Measurements from ENCODE around the gene UBE2J2.

GRCh38 chr1:1241588-1242219 is 31.9 kb downstream of the UBE2J2 start:
- no peak for TF ChIP-seq FOS (IDR thresholded peaks at IDR 0.05; ENCODE audit: low read depth, low read length)
- TF ChIP-seq, protein P1, sequence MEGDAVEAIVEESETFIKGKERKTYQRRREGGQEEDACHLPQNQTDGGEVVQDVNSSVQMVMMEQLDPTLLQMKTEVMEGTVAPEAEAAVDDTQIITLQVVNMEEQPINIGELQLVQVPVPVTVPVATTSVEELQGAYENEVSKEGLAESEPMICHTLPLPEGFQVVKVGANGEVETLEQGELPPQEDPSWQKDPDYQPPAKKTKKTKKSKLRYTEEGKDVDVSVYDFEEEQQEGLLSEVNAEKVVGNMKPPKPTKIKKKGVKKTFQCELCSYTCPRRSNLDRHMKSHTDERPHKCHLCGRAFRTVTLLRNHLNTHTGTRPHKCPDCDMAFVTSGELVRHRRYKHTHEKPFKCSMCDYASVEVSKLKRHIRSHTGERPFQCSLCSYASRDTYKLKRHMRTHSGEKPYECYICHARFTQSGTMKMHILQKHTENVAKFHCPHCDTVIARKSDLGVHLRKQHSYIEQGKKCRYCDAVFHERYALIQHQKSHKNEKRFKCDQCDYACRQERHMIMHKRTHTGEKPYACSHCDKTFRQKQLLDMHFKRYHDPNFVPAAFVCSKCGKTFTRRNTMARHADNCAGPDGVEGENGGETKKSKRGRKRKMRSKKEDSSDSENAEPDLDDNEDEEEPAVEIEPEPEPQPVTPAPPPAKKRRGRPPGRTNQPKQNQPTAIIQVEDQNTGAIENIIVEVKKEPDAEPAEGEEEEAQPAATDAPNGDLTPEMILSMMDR (conservative IDR thresholded peaks at IDR 0.05; ENCODE audit: low read depth, low read length), result no peak
- no peak for TF ChIP-seq POLR2A (IDR thresholded peaks at IDR 0.05; ENCODE audit: low read depth, low read length)
- no peak for TF ChIP-seq CEBPB (IDR thresholded peaks at IDR 0.05; ENCODE audit: low read depth, low read length)
- TF ChIP-seq CHD1 (IDR thresholded peaks at IDR 0.05; ENCODE audit: low read depth, low read length), result no peak
- no peak for TF ChIP-seq SMC3 (IDR thresholded peaks at IDR 0.05; ENCODE audit: low read depth, low read length)
- no peak for TF ChIP-seq ELK1 (IDR thresholded peaks at IDR 0.05; ENCODE audit: borderline replicate concordance, low read depth, low read length)
- TF ChIP-seq MXI1 (IDR thresholded peaks at IDR 0.05; ENCODE audit: borderline replicate concordance, low read depth, low read length), result no peak
- TF ChIP-seq RFX5 (IDR thresholded peaks at IDR 0.05; ENCODE audit: low read depth, low read length), result no peak
- no peak for TF ChIP-seq USF2 (IDR thresholded peaks at IDR 0.05; ENCODE audit: low read depth, low read length)
- TF ChIP-seq RAD21 (IDR thresholded peaks at IDR 0.05; ENCODE audit: low read length), result no peak
- no peak for TF ChIP-seq MAFK (IDR thresholded peaks at IDR 0.05; ENCODE audit: low read depth, low read length)
- no peak for TF ChIP-seq MAZ (IDR thresholded peaks at IDR 0.05; ENCODE audit: borderline replicate concordance, low read depth, low read length)
- no peak for TF ChIP-seq RCOR1 (IDR thresholded peaks at IDR 0.05; ENCODE audit: insufficient replicate concordance, low read length)

Data from IMR-90 (cell line).